GM13977 (cell line): ENCODE results near the gene UMAD1.

ENCODE experiments used
- DNase-seq: peaks from one replicate; pipeline ENCODE4 v3.0.0; 2012; ENCODE audit warnings: low spot score
- in situ Hi-C: fragments of 300-500 bp; cut with MboI; formaldehyde crosslinking; loops from one replicate; pipeline ENCODE4 v1.12.0; 2022; ENCODE audit warnings: low sequenced_read_pairs, low pct_unique_long_range_greater_than_20kb, mixed read lengths, inconsistent platforms; ENCODE audit not compliant: unreplicated experiment
- TF ChIP-seq, protein P1 (sequence below): IDR thresholded peaks from 2 replicates; pipeline ENCODE4 v1.5.1; 2012; ENCODE audit warnings: mild to moderate bottlenecking, control low read depth; ENCODE audit not compliant: insufficient read depth; ENCODE audit errors: extremely low read depth, missing control alignments

Gene UMAD1

DNA sequence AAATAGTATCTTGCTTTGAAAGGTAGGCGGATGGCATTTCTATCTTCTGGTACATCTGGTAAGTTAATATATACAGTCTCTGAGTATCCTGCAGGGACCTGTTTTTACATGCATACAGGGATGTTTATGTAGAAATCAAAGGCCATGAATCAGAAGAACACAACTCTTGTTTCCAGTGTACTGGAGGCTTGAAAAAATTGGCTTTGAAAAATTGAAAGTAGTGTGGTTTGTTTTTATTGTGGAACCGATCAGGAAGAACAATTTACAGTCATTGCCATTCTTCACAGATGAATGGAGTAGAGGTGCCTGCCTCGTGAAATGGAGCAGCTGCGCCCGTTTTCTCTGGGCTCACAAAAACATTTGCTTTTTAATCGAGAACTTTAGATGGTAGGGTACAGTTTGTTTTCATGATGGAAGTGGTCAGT, 131.9 kb downstream of the UMAD1 start:
- TF ChIP-seq, protein P1, sequence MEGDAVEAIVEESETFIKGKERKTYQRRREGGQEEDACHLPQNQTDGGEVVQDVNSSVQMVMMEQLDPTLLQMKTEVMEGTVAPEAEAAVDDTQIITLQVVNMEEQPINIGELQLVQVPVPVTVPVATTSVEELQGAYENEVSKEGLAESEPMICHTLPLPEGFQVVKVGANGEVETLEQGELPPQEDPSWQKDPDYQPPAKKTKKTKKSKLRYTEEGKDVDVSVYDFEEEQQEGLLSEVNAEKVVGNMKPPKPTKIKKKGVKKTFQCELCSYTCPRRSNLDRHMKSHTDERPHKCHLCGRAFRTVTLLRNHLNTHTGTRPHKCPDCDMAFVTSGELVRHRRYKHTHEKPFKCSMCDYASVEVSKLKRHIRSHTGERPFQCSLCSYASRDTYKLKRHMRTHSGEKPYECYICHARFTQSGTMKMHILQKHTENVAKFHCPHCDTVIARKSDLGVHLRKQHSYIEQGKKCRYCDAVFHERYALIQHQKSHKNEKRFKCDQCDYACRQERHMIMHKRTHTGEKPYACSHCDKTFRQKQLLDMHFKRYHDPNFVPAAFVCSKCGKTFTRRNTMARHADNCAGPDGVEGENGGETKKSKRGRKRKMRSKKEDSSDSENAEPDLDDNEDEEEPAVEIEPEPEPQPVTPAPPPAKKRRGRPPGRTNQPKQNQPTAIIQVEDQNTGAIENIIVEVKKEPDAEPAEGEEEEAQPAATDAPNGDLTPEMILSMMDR: no peak
- DNase-seq: no peak
- in situ Hi-C loops: no loop called here

GRCh38 chr7:7773334-7774309, 133.1 kb downstream of the UMAD1 start:
- in situ Hi-C loops: no loop called here
- TF ChIP-seq, protein P1: no peak
- DNase-seq: no peak

DNA sequence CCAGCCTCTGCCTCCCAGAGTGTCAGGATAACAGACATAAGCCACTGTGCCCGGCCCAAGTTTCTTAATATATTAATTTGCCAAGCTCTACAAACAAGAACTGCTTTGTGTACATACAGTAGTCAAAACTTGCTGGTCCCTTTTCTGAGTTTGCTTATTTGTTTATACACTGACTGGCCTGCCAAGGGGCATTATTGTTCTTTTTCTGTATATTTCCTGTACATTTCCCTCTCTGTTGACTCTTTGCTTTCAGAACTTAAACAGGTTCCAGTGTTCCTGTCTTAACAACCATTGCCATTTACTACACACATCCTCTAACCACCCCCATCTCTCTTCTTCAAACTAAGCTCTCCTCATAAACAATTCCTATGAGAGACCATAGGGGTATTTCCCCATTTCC, 139.3 kb downstream of the UMAD1 start:
- in situ Hi-C loops: no loop called here
- TF ChIP-seq, protein P1: no peak
- no peak for DNase-seq

DNA sequence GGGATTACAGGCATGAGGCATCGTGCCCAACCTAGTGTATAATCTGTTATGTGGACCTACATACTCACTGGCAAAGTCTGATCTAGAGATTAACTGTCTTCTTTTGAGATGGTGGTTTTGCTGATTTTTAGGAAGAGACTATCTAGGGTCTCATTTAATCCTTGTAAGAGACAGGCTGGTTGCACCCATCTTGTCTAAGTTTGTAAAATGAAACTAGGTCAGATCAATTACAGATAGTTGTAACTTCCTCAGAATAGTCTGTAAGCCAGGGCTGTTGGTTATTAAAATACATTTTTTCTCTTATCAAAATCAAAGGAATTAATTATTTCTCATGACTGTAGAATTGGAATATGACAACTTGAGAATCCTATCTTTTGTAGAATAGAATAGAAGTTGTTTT, 142.4 kb downstream of the UMAD1 start:
- TF ChIP-seq, protein P1: no peak
- in situ Hi-C loops: no loop called here
- DNase-seq: no peak

DNA sequence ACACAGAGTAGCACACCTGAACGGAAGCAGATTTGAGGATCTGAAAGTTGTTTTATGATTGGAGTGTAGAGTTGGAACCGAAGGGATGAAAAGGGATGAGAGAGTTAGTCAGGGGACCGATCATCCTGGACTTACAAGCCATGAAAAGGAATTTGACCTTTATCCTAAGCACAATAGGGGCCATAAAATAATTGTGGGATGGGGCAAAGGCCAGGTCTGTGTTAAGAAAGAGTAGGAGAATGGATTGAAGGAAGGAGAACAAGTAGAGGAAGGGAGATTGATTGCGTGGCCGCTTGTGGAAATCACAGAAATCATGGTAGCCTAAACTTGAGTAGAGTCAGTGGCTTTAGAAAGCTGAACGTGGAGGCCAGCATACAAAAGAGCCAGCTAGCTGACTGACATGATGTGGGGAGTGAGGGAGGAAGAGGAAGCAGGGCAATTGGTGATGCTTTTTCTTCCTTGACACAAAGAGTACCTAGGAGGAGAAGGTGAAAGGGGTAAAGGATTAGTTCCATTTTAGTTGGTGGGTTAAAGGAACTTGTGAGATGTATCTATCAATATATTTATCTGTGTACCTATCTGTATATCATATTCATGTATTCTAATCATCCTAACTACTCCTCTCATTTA, 144.9 kb downstream of the UMAD1 start:
- TF ChIP-seq, protein P1: no peak
- DNase-seq: no peak
- in situ Hi-C loops: no loop called here

DNA sequence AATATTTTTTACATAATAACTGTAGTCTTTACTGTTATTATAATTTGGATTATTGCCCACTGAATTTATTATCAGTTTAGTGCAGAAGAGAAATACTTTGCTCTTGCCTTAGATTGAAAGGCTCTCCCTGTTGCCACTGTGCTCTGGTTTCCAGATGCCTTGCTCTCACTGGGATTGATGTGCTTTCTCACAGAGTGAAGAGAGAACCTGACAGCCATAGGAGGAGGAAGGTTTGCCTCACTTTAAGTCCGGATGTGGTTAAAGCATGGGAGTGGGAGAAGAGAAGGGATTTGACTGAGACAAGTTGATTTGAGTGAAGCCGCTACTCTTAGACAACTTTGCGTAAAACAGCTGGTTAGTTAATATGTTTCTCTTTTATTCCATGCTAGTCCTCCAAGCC, 146.0 kb downstream of the UMAD1 start:
- TF ChIP-seq, protein P1: no peak
- in situ Hi-C loops: no loop called here
- DNase-seq: no peak
